GM18505 (cell line): ENCODE results near the gene FURIN.
"Not testable (repeated sequence)": the region's sequence is repeated elsewhere in the genome, so short reads cannot be mapped to it uniquely, and the experiment has no call there.

Source experiments
- ATAC-seq: cut with Tn5 transposase; IDR thresholded peaks from one replicate; pipeline ENCODE4 v1.9.1; 2021; ENCODE audit not compliant: unreplicated experiment
- POLR2A ChIP-seq: IDR thresholded peaks from 4 replicates; pipeline ENCODE4 v1.6.1; 2011; ENCODE audit warnings: borderline replicate concordance; ENCODE audit not compliant: insufficient read depth, insufficient read length; ENCODE audit errors: extremely low read depth

Gene FURIN

DNA sequence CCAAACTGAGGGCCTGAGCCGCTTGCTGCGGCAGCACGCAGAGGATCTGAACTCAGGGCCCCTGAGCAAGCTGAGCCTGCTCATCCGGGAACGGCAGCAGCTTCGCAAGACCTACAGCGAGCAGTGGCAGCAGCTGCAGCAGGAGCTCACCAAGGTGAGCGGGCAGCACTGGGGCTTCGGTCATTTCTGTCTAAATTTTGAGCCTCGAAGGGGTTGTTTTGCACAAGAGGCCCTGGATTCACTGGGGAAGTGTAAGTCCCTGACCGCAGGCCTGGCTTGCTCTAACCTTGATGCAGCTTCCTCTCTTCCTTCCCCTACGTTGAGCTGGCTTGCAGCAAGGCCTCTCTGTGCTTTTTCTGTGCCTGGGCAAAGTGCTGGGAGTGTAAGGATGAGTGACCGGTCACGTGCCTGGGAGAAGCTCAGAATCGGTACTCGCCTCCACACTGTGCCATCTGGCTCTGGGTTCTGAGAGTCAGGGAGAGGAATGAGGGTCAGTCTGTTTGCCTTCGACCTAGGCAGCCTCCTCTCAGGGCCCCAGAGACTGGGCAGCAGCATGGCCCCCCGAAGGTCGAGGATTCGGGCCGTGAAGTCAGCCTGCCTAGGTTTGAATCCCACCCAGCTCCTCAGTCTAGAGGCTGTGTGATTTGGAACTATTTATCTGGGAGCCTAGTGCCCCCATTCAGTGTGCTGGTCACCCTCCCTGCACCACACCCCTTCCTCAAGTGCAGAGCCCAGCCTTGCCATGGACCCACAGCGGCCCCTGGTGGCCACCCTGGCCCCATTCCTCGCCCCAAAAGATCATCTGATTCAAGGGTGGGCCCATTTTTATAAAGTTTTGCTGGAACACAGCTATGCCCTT is 17.3 kb downstream of the FURIN start:
- ATAC-seq = peak; percentile 40
- TF ChIP-seq POLR2A = peak; percentile 30

- no peak for ATAC-seq
Observed at GRCh38 chr15:90886291-90886614, 17.9 kb downstream of the FURIN start.

GRCh38 chr15:90887037-90887481 is 18.7 kb downstream of the FURIN start:
- no peak for TF ChIP-seq POLR2A
- ATAC-seq = no peak

More at GRCh38 chr15:90886291-90886614, 17.9 kb downstream of the FURIN start:
- TF ChIP-seq POLR2A = no peak

DNA sequence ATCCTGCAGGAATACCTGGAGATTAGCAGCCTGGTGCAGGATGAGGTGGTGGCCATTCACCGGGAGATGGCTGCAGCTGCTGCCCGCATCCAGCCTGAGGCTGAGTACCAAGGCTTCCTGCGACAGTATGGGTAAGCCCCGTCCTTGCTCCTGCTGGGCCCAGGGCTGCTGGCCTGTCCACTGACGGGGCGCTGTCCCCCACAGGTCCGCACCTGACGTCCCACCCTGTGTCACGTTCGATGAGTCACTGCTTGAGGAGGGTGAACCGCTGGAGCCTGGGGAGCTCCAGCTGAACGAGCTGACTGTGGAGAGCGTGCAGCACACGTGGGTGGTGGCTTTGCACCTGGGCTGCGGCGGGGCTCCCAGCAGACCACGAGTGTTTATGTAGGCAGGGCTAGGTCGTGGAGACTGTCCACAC is 20.9 kb downstream of the FURIN start:
- ATAC-seq = no peak
- TF ChIP-seq POLR2A = no peak

DNA sequence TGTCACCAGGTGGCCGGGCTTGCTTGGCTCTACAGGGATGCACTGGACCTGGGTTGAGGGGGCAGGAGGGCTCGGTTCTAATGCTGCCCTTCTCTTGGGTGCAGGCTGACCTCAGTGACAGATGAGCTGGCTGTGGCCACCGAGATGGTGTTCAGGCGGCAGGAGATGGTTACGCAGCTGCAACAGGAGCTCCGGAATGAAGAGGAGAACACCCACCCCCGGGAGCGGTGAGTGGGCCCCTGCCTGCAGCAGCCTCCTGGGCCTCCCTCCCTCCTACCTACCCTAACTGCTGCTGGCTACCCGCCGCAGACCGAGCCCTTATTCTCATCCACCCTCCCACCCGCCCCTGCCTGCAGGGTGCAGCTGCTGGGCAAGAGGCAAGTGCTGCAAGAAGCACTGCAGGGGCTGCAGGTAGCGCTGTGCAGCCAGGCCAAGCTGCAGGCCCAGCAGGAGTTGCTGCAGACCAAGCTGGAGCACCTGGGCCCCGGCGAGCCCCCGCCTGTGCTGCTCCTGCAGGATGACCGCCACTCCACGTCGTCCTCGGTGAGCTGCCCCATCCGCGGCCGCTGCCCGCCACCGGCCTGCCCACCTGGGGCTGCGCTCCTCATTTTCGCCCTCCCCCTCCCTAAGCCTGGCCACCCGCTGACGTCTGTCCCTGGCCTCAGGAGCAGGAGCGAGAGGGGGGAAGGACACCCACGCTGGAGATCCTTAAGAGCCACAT is 21.5 kb downstream of the FURIN start:
- TF ChIP-seq POLR2A = no peak
- no peak for ATAC-seq

DNA sequence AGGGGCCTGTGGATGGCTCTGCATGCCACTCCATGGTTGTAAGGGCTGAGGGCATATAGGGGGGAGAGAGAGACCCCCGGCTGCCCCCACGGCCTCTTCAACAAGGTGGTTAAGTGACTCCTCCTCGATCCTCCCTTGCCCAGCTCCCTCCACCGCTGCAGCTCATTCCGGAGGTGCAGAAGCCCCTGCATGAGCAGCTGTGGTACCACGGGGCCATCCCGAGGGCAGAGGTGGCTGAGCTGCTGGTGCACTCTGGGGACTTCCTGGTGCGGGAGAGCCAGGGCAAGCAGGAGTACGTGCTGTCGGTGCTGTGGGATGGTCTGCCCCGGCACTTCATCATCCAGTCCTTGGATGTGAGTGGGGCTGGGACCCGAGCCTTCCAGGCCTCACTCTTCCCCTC is 22.5 kb downstream of the FURIN start:
- no peak for TF ChIP-seq POLR2A
- no peak for ATAC-seq

DNA sequence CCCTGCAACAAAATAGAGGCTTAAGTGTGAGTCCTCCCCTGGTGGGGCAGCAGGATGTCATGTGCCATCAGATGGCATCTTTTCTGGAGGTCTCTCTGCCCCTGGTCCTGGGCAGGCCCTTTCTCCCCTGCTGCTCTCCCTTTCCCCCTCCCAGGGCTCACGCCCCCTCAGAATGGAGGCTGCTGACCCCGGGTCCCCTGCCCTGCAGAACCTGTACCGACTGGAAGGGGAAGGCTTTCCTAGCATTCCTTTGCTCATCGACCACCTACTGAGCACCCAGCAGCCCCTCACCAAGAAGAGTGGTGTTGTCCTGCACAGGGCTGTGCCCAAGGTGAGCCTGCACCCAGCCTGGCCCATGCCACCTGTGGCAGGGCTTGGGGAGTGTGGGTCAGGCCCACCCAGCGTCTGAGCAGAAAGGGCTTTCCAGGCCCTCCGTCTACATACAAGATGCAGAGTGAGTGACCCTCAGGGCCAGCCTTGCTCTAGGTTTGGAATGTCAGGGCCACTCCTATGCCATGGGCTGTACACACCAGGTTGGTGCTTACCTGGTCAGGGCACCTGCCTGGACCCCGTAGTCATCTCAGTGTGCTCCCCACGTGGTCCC is 23.1 kb downstream of the FURIN start:
- no peak for ATAC-seq

GRCh38 chr15:90892023-90892422 is 23.6 kb downstream of the FURIN start:
- ATAC-seq = no peak
- TF ChIP-seq POLR2A = no peak

More for the DNA sequence above, 23.1 kb downstream of the FURIN start:
- TF ChIP-seq POLR2A = no peak

GRCh38 chr15:90892498-90893174 is 24.2 kb downstream of the FURIN start:
- no peak for ATAC-seq
- TF ChIP-seq POLR2A = no peak

DNA sequence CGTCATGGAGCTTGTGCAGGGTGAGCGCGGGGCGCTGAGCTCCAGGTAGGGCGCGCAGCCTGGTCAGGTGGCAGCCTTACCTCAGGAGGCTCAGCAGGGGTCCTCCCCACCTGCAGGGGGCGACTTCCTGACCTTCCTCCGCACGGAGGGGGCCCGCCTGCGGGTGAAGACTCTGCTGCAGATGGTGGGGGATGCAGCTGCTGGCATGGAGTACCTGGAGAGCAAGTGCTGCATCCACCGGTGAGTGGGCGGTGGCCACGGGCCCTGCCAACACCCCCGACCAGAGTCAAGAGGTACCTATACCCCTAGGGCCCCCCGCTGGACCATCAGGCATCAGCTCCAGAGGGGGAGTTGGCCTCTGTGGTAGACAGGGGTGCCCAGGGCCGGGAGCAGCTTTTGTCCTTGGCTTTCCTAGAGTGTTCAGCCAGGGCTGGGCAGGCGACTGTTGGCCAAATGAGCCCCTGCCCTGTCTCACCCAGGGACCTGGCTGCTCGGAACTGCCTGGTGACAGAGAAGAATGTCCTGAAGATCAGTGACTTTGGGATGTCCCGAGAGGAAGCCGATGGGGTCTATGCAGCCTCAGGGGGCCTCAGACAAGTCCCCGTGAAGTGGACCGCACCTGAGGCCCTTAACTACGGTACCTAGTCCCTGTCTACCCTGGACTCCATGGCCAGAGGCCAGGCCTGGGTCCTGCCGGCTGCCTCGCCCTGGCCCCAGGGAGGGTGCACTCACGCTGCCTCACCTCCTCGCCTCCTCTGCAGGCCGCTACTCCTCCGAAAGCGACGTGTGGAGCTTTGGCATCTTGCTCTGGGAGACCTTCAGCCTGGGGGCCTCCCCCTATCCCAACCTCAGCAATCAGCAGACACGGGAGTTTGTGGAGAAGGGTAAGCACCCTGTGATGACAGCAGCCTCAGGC is 25.0 kb downstream of the FURIN start:
- no peak for ATAC-seq
- no peak for TF ChIP-seq POLR2A

- no peak for ATAC-seq
Observed at GRCh38 chr15:90895571-90896117, 27.3 kb downstream of the FURIN start.

DNA sequence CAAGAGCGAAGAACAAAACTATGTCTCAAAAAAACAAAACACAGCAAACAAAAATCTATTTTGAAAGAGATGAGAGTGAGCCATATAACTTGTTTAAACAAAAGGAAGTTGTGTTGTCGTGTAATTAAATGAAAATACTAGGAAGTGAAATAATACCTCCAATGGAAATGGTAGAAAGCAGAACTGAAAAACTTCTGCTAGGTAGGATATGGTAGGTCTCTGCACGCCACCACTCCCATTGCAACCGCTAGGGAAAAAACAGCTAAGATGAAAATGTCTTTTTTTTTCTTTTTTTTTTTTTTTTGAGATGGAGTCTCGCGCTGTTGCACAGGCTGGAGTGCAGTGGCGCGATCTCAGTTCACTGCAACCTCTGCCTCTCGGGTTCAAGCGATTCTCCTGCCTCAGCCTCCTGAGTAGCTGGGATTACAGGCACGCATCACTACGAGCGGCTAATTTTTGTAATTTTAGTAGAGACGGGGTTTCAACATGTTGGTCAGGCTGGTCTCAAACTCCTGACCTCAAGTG is 28.8 kb downstream of the FURIN start:
- not testable (repeated sequence) for ATAC-seq

More at GRCh38 chr15:90895571-90896117, 27.3 kb downstream of the FURIN start:
- TF ChIP-seq POLR2A = no peak
